DOHH2 (cell line): Measurements from ENCODE around the gene SP6.

Source experiments
- CTCF ChIP-seq: fragments of 200-600 bp; sonication (generic); IDR thresholded peaks from one replicate; pipeline ENCODE4 v1.5.1; 2014; ENCODE audit warnings: antibody characterized with exemption, mild to moderate bottlenecking, low read depth, low read length; ENCODE audit not compliant: poor library complexity, severe bottlenecking
- EZH2phosphoT487 ChIP-seq: fragments of 200-600 bp; sonication (generic); IDR thresholded peaks from 2 replicates; pipeline ENCODE4 v1.6.1; 2017; ENCODE audit warnings: borderline replicate concordance, mild to moderate bottlenecking, antibody characterized with exemption, low read length, moderate library complexity, mixed read lengths

DNA sequence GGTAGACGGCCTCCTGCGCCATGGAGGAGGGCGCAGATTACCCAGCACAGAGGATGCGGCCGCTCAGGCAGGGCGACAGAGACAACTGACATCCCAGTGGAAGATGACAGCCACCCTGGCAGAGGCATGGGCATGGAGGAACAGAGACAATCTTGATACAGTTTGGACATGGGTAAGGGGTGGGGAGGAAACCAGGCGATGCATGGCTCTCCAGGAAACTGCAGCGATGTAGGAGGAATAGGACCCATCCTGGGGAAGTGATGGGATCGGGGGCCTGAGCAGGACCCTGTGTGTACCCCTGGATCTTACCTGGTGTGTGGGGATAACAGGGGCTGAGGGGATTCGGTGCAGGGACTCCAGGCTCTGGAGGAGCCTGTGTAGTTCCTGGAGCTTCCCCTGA, 34.0 kb downstream of the SP6 start:
- TF ChIP-seq CTCF (no peak), EZH2phosphoT487 (no peak)
